Breast epithelium (tissue), 4 donors: ENCODE data around the gene CLGN. TPM values are rescaled to one million over a fixed set of nuclear protein-coding genes. Genes with fewer than 3 reads are reported as not detected.

Source experiments
- DNase-seq, 2 donors: peaks; one replicate each; pipeline ENCODE4 v3.0.0-alpha.2; 2019; ENCODE audit warnings: low spot score in 2 of 2
- H3K27ac ChIP-seq, 2 donors: fragments of 200-600 bp; sonication (generic) in 1 of 2; one replicate each; pipeline ENCODE4 v1.5.1; 2016 to 2019; ENCODE audit warnings: mild to moderate bottlenecking in 1 of 2
- H3K27me3 ChIP-seq, 2 donors: fragments of 200-600 bp; sonication (generic) in 1 of 2; one replicate each; pipeline versions ENCODE4 v1.5.1 to v1.6.0; 2017 to 2019; ENCODE audit warnings: control low read depth in 1 of 2, mild to moderate bottlenecking in 1 of 2
- H3K36me3 ChIP-seq: fragments of 200-600 bp; one replicate; pipeline ENCODE4 v1.5.1; 2019
- H3K4me1 ChIP-seq, 2 donors: fragments of 200-600 bp; sonication (generic); one replicate each; pipeline ENCODE4 v1.5.1; 2016 to 2019; ENCODE audit warnings: control low read depth in 1 of 2
- H3K4me3 ChIP-seq, 3 donors: fragments of 200-600 bp; sonication (generic); 1 replicate in 2 of 3; 2 replicates in 1 of 3; pipeline ENCODE4 v1.5.1; 2016 to 2019; ENCODE audit warnings: mild to moderate bottlenecking in 3 of 3, moderate library complexity in 2 of 3
- H3K9me3 ChIP-seq, 2 donors: fragments of 200-600 bp; sonication (generic) in 1 of 2; one replicate each; pipeline ENCODE4 v1.5.1; 2016 to 2019; ENCODE audit warnings: control low read depth in 1 of 2
- CTCF ChIP-seq, 3 donors: fragments of 450-650 bp; IDR thresholded peaks; one replicate each; pipeline ENCODE4 v1.5.1; 2016 to 2017; ENCODE audit warnings: antibody characterized with exemption in 3 of 3, mild to moderate bottlenecking in 3 of 3, moderate library complexity in 3 of 3
- POLR2A ChIP-seq: fragments of 450-650 bp; IDR thresholded peaks from one replicate; pipeline ENCODE4 v1.6.1; 2016; ENCODE audit warnings: antibody characterized with exemption, mild to moderate bottlenecking, moderate library complexity
- POLR2AphosphoS5 ChIP-seq, 3 donors: sonication (generic); formaldehyde crosslinking; IDR thresholded peaks; one replicate each; pipeline ENCODE4 v1.6.1; 2017; ENCODE audit warnings: antibody characterized with exemption in 3 of 3
- intact Hi-C: fragments of 100-400 bp; cut with DNase I; formaldehyde crosslinking; loops from one replicate; pipeline ENCODE4 v1.15.1; 2023; ENCODE audit warnings: low total_unique reads
- total RNA-seq, 3 donors: library from RNA; depleted of rRNA; stranded (reverse); fragments of >200 nt; gene quantifications; one replicate each; pipeline ENCODE4 v1.1.0, GENCODE V29; 2016

CLGN gene
- total RNA-seq, 3 donors from 2014 or later: 0.32 to 5.2 (median 1.6) TPM

- no peaks in the 10 kb centered on the region for H3K4me1 ChIP-seq
- H3K4me3 ChIP-seq: no peak overlapping the region
- TF ChIP-seq POLR2A (no peak), POLR2AphosphoS5 (IDR thresholded peaks at IDR 0.05) (no peak), CTCF (IDR thresholded peaks at IDR 0.05) (no peak)
- no peak overlapping the region for H3K27ac ChIP-seq
- DNase-seq: no peak
- intact Hi-C loops: no loop called here
- no peaks in the 10 kb centered on the region for H3K27me3 ChIP-seq
- no peaks in the 10 kb centered on the region for H3K9me3 ChIP-seq
- no peaks in the 10 kb centered on the region for H3K36me3 ChIP-seq
Measured at GRCh38 chr4:140367738-140368137, 59.7 kb downstream of the CLGN start.

GRCh38 chr4:140363558-140363957 is 63.9 kb downstream of the CLGN start:
- no peaks in the 10 kb centered on the region for H3K9me3 ChIP-seq
- H3K36me3 ChIP-seq: no peaks in the 10 kb centered on the region
- intact Hi-C loops: no loop called here
- no peak for DNase-seq
- no peaks in the 10 kb centered on the region for H3K4me1 ChIP-seq
- H3K4me3 ChIP-seq: no peak overlapping the region
- TF ChIP-seq POLR2A: no peak
- TF ChIP-seq CTCF (IDR thresholded peaks at IDR 0.05): no peak
- TF ChIP-seq POLR2AphosphoS5 (IDR thresholded peaks at IDR 0.05): no peak
- H3K27me3 ChIP-seq: no peaks in the 10 kb centered on the region
- no peak overlapping the region for H3K27ac ChIP-seq

- H3K27ac ChIP-seq: no peak overlapping the region
- DNase-seq: no peak
- no peak overlapping the region for H3K4me3 ChIP-seq
- intact Hi-C loops: no loop called here
- H3K36me3 ChIP-seq: no peaks in the 10 kb centered on the region
- H3K9me3 ChIP-seq: no peaks in the 10 kb centered on the region
- no peaks in the 10 kb centered on the region for H3K4me1 ChIP-seq
- H3K27me3 ChIP-seq: no peaks in the 10 kb centered on the region
- TF ChIP-seq POLR2A (no peak), CTCF (IDR thresholded peaks at IDR 0.05) (no peak), POLR2AphosphoS5 (IDR thresholded peaks at IDR 0.05) (no peak)
Measured at GRCh38 chr4:140363051-140363450, 64.4 kb downstream of the CLGN start.

GRCh38 chr4:140361099-140361498 is 66.3 kb downstream of the CLGN start:
- TF ChIP-seq POLR2AphosphoS5 (IDR thresholded peaks at IDR 0.05): no peak
- no peak for TF ChIP-seq POLR2A
- TF ChIP-seq CTCF (IDR thresholded peaks at IDR 0.05): no peak
- Histone ChIP-seq H3K4me3 (no peak overlapping the region), H3K36me3 (no peaks in the 10 kb centered on the region), H3K27ac (no peak overlapping the region), H3K4me1 (no peaks in the 10 kb centered on the region), H3K9me3 (no peaks in the 10 kb centered on the region), H3K27me3 (no peaks in the 10 kb centered on the region)
- no peak for DNase-seq
- intact Hi-C loops: no loop called here

GRCh38 chr4:140359562-140360427 is 67.7 kb downstream of the CLGN start:
- no peak overlapping the region for H3K4me3 ChIP-seq
- H3K27ac ChIP-seq: no peak overlapping the region
- DNase-seq: peak; percentile 67 to 72
- TF ChIP-seq POLR2A: no peak
- TF ChIP-seq CTCF (IDR thresholded peaks at IDR 0.05): peak; percentile 71 to 82 (median 76)
- no peaks in the 10 kb centered on the region for H3K4me1 ChIP-seq
- intact Hi-C loops: no loop called here
- no peaks in the 10 kb centered on the region for H3K36me3 ChIP-seq
- no peaks in the 10 kb centered on the region for H3K27me3 ChIP-seq
- no peaks in the 10 kb centered on the region for H3K9me3 ChIP-seq
